ENCODE data around the gene MTMR4. TPM values are rescaled to one million over a fixed set of nuclear protein-coding genes. Genes with fewer than 3 reads are reported as not detected.

MTMR4 gene
- polyA plus RNA-seq, 3 donors: 7.2 to 20.7 (median 8.4) TPM

DNA sequence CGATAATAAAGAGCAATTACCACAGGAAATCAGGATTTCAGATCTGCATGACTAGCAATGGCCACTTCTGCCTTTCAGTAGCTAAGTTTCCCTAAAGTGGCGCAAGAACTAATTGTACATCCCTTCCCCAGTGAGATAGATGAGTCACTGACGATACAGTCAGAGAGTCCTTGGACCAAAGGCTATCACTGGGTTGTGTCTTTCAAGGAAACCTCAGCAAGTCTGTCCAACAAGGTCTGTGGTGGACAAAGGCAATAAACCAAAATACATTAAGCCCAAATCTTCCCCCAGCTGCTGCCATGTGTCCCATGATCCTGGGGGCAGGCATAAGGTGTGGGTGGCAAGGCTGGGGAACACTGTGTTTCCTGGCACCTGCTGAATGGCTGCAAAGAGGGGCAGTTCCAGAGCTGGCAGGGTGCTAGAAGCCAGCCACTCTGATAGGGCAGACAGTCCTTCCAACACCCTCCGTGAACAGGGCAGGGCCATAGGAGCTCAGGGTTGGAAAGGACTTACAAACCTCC, 20.5 kb upstream of the MTMR4 start:
- no peak overlapping the region for H3K9ac ChIP-seq (ENCODE audit: insufficient read depth, low read length, poor library complexity, severe bottlenecking)
- intact Hi-C loops (cut with micrococcal nuclease): no loop called here
- H2AFZ ChIP-seq (ENCODE audit: insufficient read depth, low read depth, low read length, poor library complexity, severe bottlenecking): no peak overlapping the region
- peak overlapping the region in 1 of 2 donors; percentile 75 for H3K4me3 Mint-ChIP-seq
- H3K36me3 Mint-ChIP-seq: peaks cover 2 to 14% of the 10 kb centered on the region in 2 donors
- H3K9me3 Mint-ChIP-seq: peaks cover 0 to 2% (median 0%) of the 10 kb centered on the region in 7 donors
- H3K27ac Mint-ChIP-seq: peak overlapping the region; percentile 92 to 98 (median 95)
- H3K79me2 ChIP-seq (ENCODE audit: insufficient read depth, low read length): no peaks in the 10 kb centered on the region
- H3K4me1 ChIP-seq (ENCODE audit: control insufficient read depth in 1 of 2, insufficient read depth in 2 of 2, low read length in 2 of 2): peaks cover 55 to 61% of the 10 kb centered on the region in 2 donors
- H3K27ac ChIP-seq (ENCODE audit: low read depth in 1 of 2, low read length in 2 of 2): peak overlapping the region; percentile 72 to 87
- H3K9me3 ChIP-seq (replicated peaks in 1 of 2; ENCODE audit: control insufficient read depth in 1 of 2, insufficient read depth in 1 of 2, low read length in 2 of 2): no peaks in the 10 kb centered on the region
- H3K4me3 ChIP-seq (replicated peaks in 1 of 3; ENCODE audit: low read depth in 2 of 3, low read length in 3 of 3): peak overlapping the region in 1 of 3 experiments; percentile 42
- peaks cover 4 to 24% of the 10 kb centered on the region in 2 donors for H3K27me3 ChIP-seq (ENCODE audit: control insufficient read depth in 2 of 2, insufficient read depth in 2 of 2, low read length in 2 of 2)
- no peak for TF ChIP-seq CTCF (IDR thresholded peaks at IDR 0.05)
- peaks cover 58% of the 10 kb centered on the region for H3K4me1 Mint-ChIP-seq
- H3K27me3 Mint-ChIP-seq (ENCODE audit: low read depth in 3 of 3): peaks cover 23 to 35% (median 27%) of the 10 kb centered on the region in 3 donors
- peak; percentile 88 to 96 (median 96) for DNase-seq
- H3K4me2 ChIP-seq (replicated peaks; ENCODE audit: extremely low read depth, low read length, poor library complexity, severe bottlenecking): peak overlapping the region; percentile 59
- 29% methylated on average over 4 of the region's 4 CpGs for WGBS (ENCODE audit: insufficient coverage)
- H4K20me1 ChIP-seq (ENCODE audit: insufficient read depth, low read length): no peaks in the 10 kb centered on the region
- H3K36me3 ChIP-seq (replicated peaks in 1 of 2; ENCODE audit: control insufficient read depth in 1 of 2, insufficient read depth in 2 of 2, low read length in 2 of 2): no peaks in the 10 kb centered on the region

GRCh38 chr17:58534331-58534730, 19.9 kb upstream of the MTMR4 start:
- no peaks in the 10 kb centered on the region for H3K79me2 ChIP-seq (ENCODE audit: insufficient read depth, low read length)
- H4K20me1 ChIP-seq (ENCODE audit: insufficient read depth, low read length): no peaks in the 10 kb centered on the region
- H3K9me3 ChIP-seq (replicated peaks in 1 of 2; ENCODE audit: control insufficient read depth in 1 of 2, insufficient read depth in 1 of 2, low read length in 2 of 2): no peaks in the 10 kb centered on the region
- Mint-ChIP-seq H3K9me3 (peaks cover 0 to 2% (median 0%) of the 10 kb centered on the region in 7 donors), H3K27ac (peak overlapping the region; percentile 92 to 98 (median 95)), H3K36me3 (peaks cover 2 to 14% of the 10 kb centered on the region in 2 donors), H3K27me3 (ENCODE audit: low read depth in 3 of 3) (peaks cover 29 to 41% (median 31%) of the 10 kb centered on the region in 3 donors), H3K4me1 (peaks cover 56% of the 10 kb centered on the region), H3K4me3 (peak overlapping the region in 1 of 2 donors; percentile 75)
- peak overlapping the region; percentile 59 for H3K4me2 ChIP-seq (replicated peaks; ENCODE audit: extremely low read depth, low read length, poor library complexity, severe bottlenecking)
- H3K27ac ChIP-seq (ENCODE audit: low read depth in 1 of 2, low read length in 2 of 2): peak overlapping the region; percentile 72 to 87
- H3K36me3 ChIP-seq (replicated peaks in 1 of 2; ENCODE audit: control insufficient read depth in 1 of 2, insufficient read depth in 2 of 2, low read length in 2 of 2): no peaks in the 10 kb centered on the region
- peak in 2 of 3 donors; percentile 8 to 63 for DNase-seq
- no CpG with 5 or more reads among the region's 3 CpGs for WGBS (ENCODE audit: insufficient coverage)
- no peak overlapping the region for H3K9ac ChIP-seq (ENCODE audit: insufficient read depth, low read length, poor library complexity, severe bottlenecking)
- peaks cover 4 to 30% of the 10 kb centered on the region in 2 donors for H3K27me3 ChIP-seq (ENCODE audit: control insufficient read depth in 2 of 2, insufficient read depth in 2 of 2, low read length in 2 of 2)
- peak overlapping the region in 1 of 3 experiments; percentile 42 for H3K4me3 ChIP-seq (replicated peaks in 1 of 3; ENCODE audit: low read depth in 2 of 3, low read length in 3 of 3)
- intact Hi-C loops (cut with micrococcal nuclease): no loop called here
- H2AFZ ChIP-seq (ENCODE audit: insufficient read depth, low read depth, low read length, poor library complexity, severe bottlenecking): no peak overlapping the region
- TF ChIP-seq CTCF (IDR thresholded peaks at IDR 0.05): peak; percentile 39
- peaks cover 51 to 59% of the 10 kb centered on the region in 2 donors for H3K4me1 ChIP-seq (ENCODE audit: control insufficient read depth in 1 of 2, insufficient read depth in 2 of 2, low read length in 2 of 2)

Data from CD14-positive monocyte (primary cell).